Measurements from ENCODE around the gene MAGI2.

DNA sequence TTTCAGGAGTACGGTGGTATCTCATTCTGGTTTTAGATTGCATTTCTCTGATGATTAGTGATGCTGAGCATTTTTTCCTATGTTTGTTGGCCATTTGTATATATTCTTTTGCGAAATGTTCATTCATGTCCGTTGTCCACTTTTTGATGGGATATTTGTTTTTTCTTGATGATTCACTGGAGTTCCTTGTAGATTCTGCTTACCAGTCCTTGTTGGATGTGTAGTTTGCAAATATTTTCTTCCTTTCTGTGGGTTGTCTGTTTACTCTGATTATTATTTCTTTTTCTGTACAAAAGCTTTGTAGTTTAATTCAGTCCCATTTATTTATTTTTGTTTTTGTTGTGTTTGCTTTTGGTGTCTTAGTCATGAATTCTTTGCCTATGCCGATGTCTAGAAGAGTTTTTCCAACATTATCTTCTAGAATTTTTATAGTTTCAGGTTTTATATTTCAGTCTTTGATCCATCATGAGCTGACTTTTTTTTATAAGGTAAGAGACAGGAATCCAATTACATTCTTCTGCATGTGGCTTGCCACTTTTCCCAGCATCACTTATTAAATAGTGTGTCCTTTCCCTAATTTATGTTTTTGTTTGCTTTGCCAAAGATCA is 320.5 kb downstream of the MAGI2 start:
- TF ChIP-seq, protein P1, sequence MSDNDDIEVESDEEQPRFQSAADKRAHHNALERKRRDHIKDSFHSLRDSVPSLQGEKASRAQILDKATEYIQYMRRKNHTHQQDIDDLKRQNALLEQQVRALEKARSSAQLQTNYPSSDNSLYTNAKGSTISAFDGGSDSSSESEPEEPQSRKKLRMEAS (IDR thresholded peaks at IDR 0.05): no peak
- TF ChIP-seq SMARCC2 (IDR thresholded peaks at IDR 0.05): no peak
- TF ChIP-seq, protein P2, sequence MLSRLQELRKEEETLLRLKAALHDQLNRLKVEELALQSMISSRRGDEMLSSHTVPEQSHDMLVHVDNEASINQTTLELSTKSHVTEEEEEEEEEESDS (CRISPR knock-in tag; IDR thresholded peaks at IDR 0.05; ENCODE audit: borderline replicate concordance): no peak
- no peak for TF ChIP-seq ELF4 (CRISPR knock-in tag; IDR thresholded peaks at IDR 0.05; ENCODE audit: borderline replicate concordance)
- no peak for TF ChIP-seq BHLHE40 (IDR thresholded peaks at IDR 0.05; ENCODE audit: low read length)
- no peak for TF ChIP-seq POLR2A (IDR thresholded peaks at IDR 0.05; ENCODE audit: insufficient read depth in 1 of 2, low read depth in 2 of 2, low read length in 2 of 2)
